GM23248 (cell line): ENCODE measurements around the gene ASS1.

Experiments
- EZH2 ChIP-seq: fragments of 200-600 bp; sonication (generic); IDR thresholded peaks from 2 replicates; pipeline ENCODE4 v1.6.1; 2018; ENCODE audit warnings: antibody characterized with exemption, mild to moderate bottlenecking; ENCODE audit not compliant: insufficient read depth, poor library complexity, severe bottlenecking
- EZH2phosphoT487 ChIP-seq: fragments of 200-600 bp; sonication (generic); IDR thresholded peaks from 2 replicates; pipeline ENCODE4 v1.6.1; 2018; ENCODE audit warnings: antibody characterized with exemption, moderate library complexity, mild to moderate bottlenecking, low read depth; ENCODE audit not compliant: insufficient read depth

- TF ChIP-seq EZH2phosphoT487 (no peak), EZH2 (no peak)
Observed at GRCh38 chr9:130468566-130468965, 23.8 kb downstream of the ASS1 start.
